OCI-LY3 (cell line): ENCODE results near the gene SPATA12.

ENCODE experiments used
- H2AFZ ChIP-seq: fragments of 200-600, 300-600 bp; shearing (Covaris generic); 2 replicates; pipeline ENCODE4 v1.6.0; 2014; ENCODE audit warnings: antibody characterized with exemption, low read depth, low read length
- H3K27ac ChIP-seq: fragments of 200-600, 300-600 bp; sonication (generic); 2 replicates; pipeline ENCODE4 v1.5.1; 2014; ENCODE audit warnings: mild to moderate bottlenecking, low read length, moderate library complexity, mixed read lengths
- H3K27me3 ChIP-seq: fragments of 200-600, 300-600 bp; sonication (generic); 2 replicates; pipeline ENCODE4 v1.6.1; 2014; ENCODE audit warnings: low read depth, low read length, mixed read lengths
- H3K36me3 ChIP-seq: fragments of 200-600, 300-600 bp; sonication (generic); replicated peaks from 2 replicates; pipeline ENCODE3; 2014; ENCODE audit warnings: low read depth, low read length, mixed read lengths
- H3K4me1 ChIP-seq: fragments of 300-600, 200-600 bp; sonication (generic); 2 replicates; pipeline ENCODE4 v1.6.1; 2014; ENCODE audit warnings: low read length, mixed read lengths
- H3K4me2 ChIP-seq: fragments of 200-600, 300-600 bp; sonication (generic); 2 replicates; pipeline ENCODE4 v1.6.1; 2014; ENCODE audit warnings: low read length, mixed read lengths
- H3K4me3 ChIP-seq: fragments of 300-600, 200-600 bp; sonication (generic); 2 replicates; pipeline ENCODE4 v1.5.1; 2014; ENCODE audit warnings: antibody characterized with exemption, mild to moderate bottlenecking, low read length, moderate library complexity
- H3K79me2 ChIP-seq: fragments of 300-600, 200-600 bp; shearing (Covaris generic); 2 replicates; pipeline ENCODE4 v1.6.1; 2014; ENCODE audit warnings: mild to moderate bottlenecking, low read length, mixed read lengths
- H3K9ac ChIP-seq: fragments of 300-600, 200-600 bp; shearing (Covaris generic); 2 replicates; pipeline ENCODE4 v1.6.0; 2014; ENCODE audit warnings: mild to moderate bottlenecking, low read length, moderate library complexity
- H3K9me3 ChIP-seq: fragments of 200-600, 300-600 bp; shearing (Covaris generic); 2 replicates; pipeline ENCODE4 v1.6.1; 2014; ENCODE audit warnings: low read length, mixed read lengths; ENCODE audit not compliant: insufficient read depth
- H4K20me1 ChIP-seq: fragments of 200-600, 300-600 bp; sonication (generic); 2 replicates; pipeline ENCODE4 v1.6.1; 2016; ENCODE audit warnings: low read length, mixed read lengths; ENCODE audit not compliant: insufficient read depth
- EZH2phosphoT487 ChIP-seq: fragments of 200-600 bp; shearing (Covaris generic); IDR thresholded peaks from 2 replicates; pipeline ENCODE4 v1.6.1; 2018; ENCODE audit warnings: antibody characterized with exemption, mixed run types, low read depth
- TF ChIP-seq, protein P1 (sequence below): fragments of 200-600, 300-600 bp; sonication (generic); IDR thresholded peaks from 2 replicates; pipeline ENCODE4 v1.5.1; 2014; ENCODE audit warnings: antibody characterized with exemption, low read length, low read depth

Gene SPATA12

GRCh38 chr3:57064001-57064400 is 3.5 kb downstream of the SPATA12 start:
- no peak overlapping the region for H3K27ac ChIP-seq
- H4K20me1 ChIP-seq: no peaks in the 10 kb centered on the region
- H3K4me2 ChIP-seq: no peak overlapping the region
- H2AFZ ChIP-seq: no peak overlapping the region
- H3K79me2 ChIP-seq: no peaks in the 10 kb centered on the region
- H3K36me3 ChIP-seq: no peaks in the 10 kb centered on the region
- H3K9ac ChIP-seq: no peak overlapping the region
- H3K4me3 ChIP-seq: no peak overlapping the region
- TF ChIP-seq, protein P1, sequence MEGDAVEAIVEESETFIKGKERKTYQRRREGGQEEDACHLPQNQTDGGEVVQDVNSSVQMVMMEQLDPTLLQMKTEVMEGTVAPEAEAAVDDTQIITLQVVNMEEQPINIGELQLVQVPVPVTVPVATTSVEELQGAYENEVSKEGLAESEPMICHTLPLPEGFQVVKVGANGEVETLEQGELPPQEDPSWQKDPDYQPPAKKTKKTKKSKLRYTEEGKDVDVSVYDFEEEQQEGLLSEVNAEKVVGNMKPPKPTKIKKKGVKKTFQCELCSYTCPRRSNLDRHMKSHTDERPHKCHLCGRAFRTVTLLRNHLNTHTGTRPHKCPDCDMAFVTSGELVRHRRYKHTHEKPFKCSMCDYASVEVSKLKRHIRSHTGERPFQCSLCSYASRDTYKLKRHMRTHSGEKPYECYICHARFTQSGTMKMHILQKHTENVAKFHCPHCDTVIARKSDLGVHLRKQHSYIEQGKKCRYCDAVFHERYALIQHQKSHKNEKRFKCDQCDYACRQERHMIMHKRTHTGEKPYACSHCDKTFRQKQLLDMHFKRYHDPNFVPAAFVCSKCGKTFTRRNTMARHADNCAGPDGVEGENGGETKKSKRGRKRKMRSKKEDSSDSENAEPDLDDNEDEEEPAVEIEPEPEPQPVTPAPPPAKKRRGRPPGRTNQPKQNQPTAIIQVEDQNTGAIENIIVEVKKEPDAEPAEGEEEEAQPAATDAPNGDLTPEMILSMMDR: no peak
- TF ChIP-seq EZH2phosphoT487: no peak
- peaks cover 35% of the 10 kb centered on the region for H3K4me1 ChIP-seq
- no peaks in the 10 kb centered on the region for H3K27me3 ChIP-seq
- H3K9me3 ChIP-seq: no peaks in the 10 kb centered on the region

GRCh38 chr3:57064572-57064971 is 4.1 kb downstream of the SPATA12 start:
- H3K4me1 ChIP-seq: peaks cover 36% of the 10 kb centered on the region

DNA sequence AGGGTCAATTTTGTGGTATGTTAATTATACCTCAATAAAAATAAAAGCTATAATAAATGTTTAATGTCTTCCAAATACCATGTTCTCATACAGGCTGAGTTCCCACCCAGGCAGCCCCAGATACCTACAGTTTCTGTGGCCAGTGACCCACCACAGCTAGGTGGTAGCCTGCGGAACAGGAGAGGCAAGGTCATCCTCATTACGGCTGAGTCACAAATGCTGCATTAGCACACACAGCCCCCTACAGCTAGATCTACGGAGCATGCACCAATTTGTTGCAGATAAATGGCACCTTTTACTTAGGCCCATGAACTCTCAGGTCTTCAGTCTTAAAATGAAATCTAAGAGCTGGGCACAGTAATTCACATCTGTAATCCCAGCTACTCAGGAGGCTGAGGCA is 5.1 kb downstream of the SPATA12 start:
- no peak overlapping the region for H3K27ac ChIP-seq
- H2AFZ ChIP-seq: no peak overlapping the region
- H3K9ac ChIP-seq: no peak overlapping the region
- H3K9me3 ChIP-seq: no peaks in the 10 kb centered on the region
- no peak overlapping the region for H3K4me2 ChIP-seq
- no peak overlapping the region for H3K4me3 ChIP-seq
- H3K27me3 ChIP-seq: no peaks in the 10 kb centered on the region
- no peaks in the 10 kb centered on the region for H3K79me2 ChIP-seq
- H4K20me1 ChIP-seq: no peaks in the 10 kb centered on the region
- TF ChIP-seq, protein P1: no peak
- no peak for TF ChIP-seq EZH2phosphoT487
- peaks cover 3% of the 10 kb centered on the region for H3K36me3 ChIP-seq
- peaks cover 36% of the 10 kb centered on the region for H3K4me1 ChIP-seq

More at GRCh38 chr3:57064572-57064971, 4.1 kb downstream of the SPATA12 start:
- no peaks in the 10 kb centered on the region for H3K9me3 ChIP-seq
- H3K27ac ChIP-seq: no peak overlapping the region
- TF ChIP-seq EZH2phosphoT487: no peak
- TF ChIP-seq, protein P1: no peak
- H3K36me3 ChIP-seq: no peaks in the 10 kb centered on the region
- no peaks in the 10 kb centered on the region for H3K79me2 ChIP-seq
- no peaks in the 10 kb centered on the region for H4K20me1 ChIP-seq
- H3K9ac ChIP-seq: no peak overlapping the region
- H3K4me3 ChIP-seq: no peak overlapping the region
- no peak overlapping the region for H3K4me2 ChIP-seq
- H3K27me3 ChIP-seq: no peaks in the 10 kb centered on the region
- no peak overlapping the region for H2AFZ ChIP-seq

DNA sequence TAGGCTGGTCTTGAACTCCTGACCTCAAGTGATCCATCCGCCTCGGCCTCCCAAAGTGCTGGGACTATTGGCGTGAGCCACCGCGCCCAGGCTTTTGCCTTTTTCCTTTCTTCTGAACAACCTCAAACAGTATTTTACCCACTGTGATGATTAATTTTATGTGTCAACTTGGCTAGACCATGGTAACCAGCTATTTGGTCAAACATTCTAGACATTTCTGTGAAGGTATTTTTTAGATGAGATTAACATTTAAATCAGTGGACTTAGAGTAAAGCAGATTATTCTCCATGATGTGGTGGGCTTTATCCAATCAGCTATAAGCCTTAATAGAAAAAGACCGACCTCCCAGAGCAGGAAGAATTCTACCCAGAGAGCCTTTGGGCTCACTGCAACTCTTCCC is 6.0 kb downstream of the SPATA12 start:
- no peak for TF ChIP-seq EZH2phosphoT487
- TF ChIP-seq, protein P1: no peak
- H2AFZ ChIP-seq: no peak overlapping the region
- H4K20me1 ChIP-seq: no peaks in the 10 kb centered on the region
- no peak overlapping the region for H3K4me2 ChIP-seq
- peaks cover 3% of the 10 kb centered on the region for H3K36me3 ChIP-seq
- H3K9ac ChIP-seq: no peak overlapping the region
- H3K4me1 ChIP-seq: peaks cover 36% of the 10 kb centered on the region
- no peaks in the 10 kb centered on the region for H3K27me3 ChIP-seq
- H3K27ac ChIP-seq: no peak overlapping the region
- H3K79me2 ChIP-seq: no peaks in the 10 kb centered on the region
- no peaks in the 10 kb centered on the region for H3K9me3 ChIP-seq
- H3K4me3 ChIP-seq: no peak overlapping the region
